WTC11 (cell line): ENCODE measurements around the gene NSD1. TPM values are rescaled to one million over a fixed set of nuclear protein-coding genes. Genes with fewer than 3 reads are reported as not detected.

Source experiments
- ATAC-seq: fragments of 200-7000 bp; cut with Tn5 transposase; 2 replicates; pipeline ENCODE4 v1.10.0; 2021; ENCODE audit warnings: mild to moderate bottlenecking, moderate library complexity
- CTCF ChIA-PET: fragments of 300-600 bp; sonication (Branson Sonifier 250); formaldehyde crosslinking; loops from one replicate; lab custom pipeline; 2021; ENCODE audit warnings: antibody characterized with exemption; lab: Charles Lee
- POLR2A ChIA-PET: fragments of 350-600 bp; sonication (Branson Sonifier 250); formaldehyde crosslinking; loops from one replicate; lab custom pipeline; 2021; ENCODE audit warnings: antibody characterized with exemption; lab: Charles Lee
- DNase-seq: peaks from one replicate; pipeline ENCODE4 v3.0.0; 2021; ENCODE audit warnings: low spot score
- H3K27ac Mint-ChIP-seq: 2 replicates; pipeline ENCODE4 v1.8.0; 2021; ENCODE audit warnings: mixed read lengths
- H3K27me3 Mint-ChIP-seq: 2 replicates; pipeline ENCODE4 v1.8.0; 2021; ENCODE audit warnings: low read depth, mild to moderate bottlenecking, moderate library complexity, mixed read lengths
- H3K36me3 Mint-ChIP-seq: 2 replicates; pipeline ENCODE4 v1.8.0; 2021; ENCODE audit warnings: mixed read lengths
- H3K4me1 Mint-ChIP-seq: 2 replicates; pipeline ENCODE4 v1.8.0; 2022; ENCODE audit warnings: mixed read lengths
- H3K4me3 Mint-ChIP-seq: 2 replicates; pipeline ENCODE4 v1.8.0; 2021; ENCODE audit warnings: mild to moderate bottlenecking, moderate library complexity, mixed read lengths
- H3K9me3 Mint-ChIP-seq: 2 replicates; pipeline ENCODE4 v1.8.0; 2021; ENCODE audit warnings: mixed read lengths
- CREM ChIP-seq: sonication (generic); formaldehyde crosslinking; IDR thresholded peaks from 2 replicates; pipeline ENCODE4 v1.8.1; 2022; ENCODE audit warnings: mild to moderate bottlenecking, missing genetic modification reagents, moderate library complexity
- GRHL2 ChIP-seq: fragments of 250-450 bp; sonication (Bioruptor Pico); IDR thresholded peaks from 2 replicates; pipeline ENCODE4 v1.8.0; 2022; ENCODE audit warnings: mild to moderate bottlenecking, moderate library complexity; ENCODE audit not compliant: insufficient replicate concordance, severe bottlenecking
- JUN ChIP-seq: sonication (generic); formaldehyde crosslinking; IDR thresholded peaks from 2 replicates; pipeline ENCODE4 v1.8.0; 2023; ENCODE audit warnings: mild to moderate bottlenecking, missing genetic modification reagents
- KAT7 ChIP-seq: sonication (generic); formaldehyde crosslinking; IDR thresholded peaks from 2 replicates; pipeline ENCODE4 v1.8.1; 2023; ENCODE audit warnings: missing genetic modification reagents, mild to moderate bottlenecking, borderline replicate concordance
- MYBL2 ChIP-seq: sonication (generic); formaldehyde crosslinking; IDR thresholded peaks from 2 replicates; pipeline ENCODE4 v1.8.1; 2023; ENCODE audit warnings: mild to moderate bottlenecking, moderate library complexity, missing genetic modification reagents
- NFATC4 ChIP-seq: fragments of 250-450 bp; sonication (Bioruptor Pico); IDR thresholded peaks from 2 replicates; pipeline ENCODE4 v1.9.0; 2021; ENCODE audit warnings: mild to moderate bottlenecking
- NFYB ChIP-seq: sonication (generic); formaldehyde crosslinking; conservative IDR thresholded peaks from 2 replicates; pipeline ENCODE4 v1.8.0; 2022; ENCODE audit warnings: low read depth, missing genetic modification reagents
- SMAD3 ChIP-seq: sonication (generic); formaldehyde crosslinking; IDR thresholded peaks from 2 replicates; pipeline ENCODE4 v1.8.0; 2022; ENCODE audit warnings: missing genetic modification reagents, mild to moderate bottlenecking, borderline replicate concordance
- SP1 ChIP-seq: sonication (generic); formaldehyde crosslinking; conservative IDR thresholded peaks from 2 replicates; pipeline ENCODE4 v1.8.1; 2022; ENCODE audit warnings: missing genetic modification reagents
- TCF7 ChIP-seq: sonication (generic); formaldehyde crosslinking; IDR thresholded peaks from 2 replicates; pipeline ENCODE4 v1.8.0; 2022; ENCODE audit warnings: mild to moderate bottlenecking, low read depth, missing genetic modification reagents, moderate library complexity
- ZNF219 ChIP-seq: sonication (generic); formaldehyde crosslinking; IDR thresholded peaks from 2 replicates; pipeline ENCODE4 v1.8.0; 2023; ENCODE audit warnings: missing genetic modification reagents, mild to moderate bottlenecking, borderline replicate concordance
- total RNA-seq: library from RNA; stranded (reverse); gene quantifications from 3 replicates; pipeline ENCODE4 v1.2.3, GENCODE V29; 2021
- TF ChIP-seq, protein P1 (sequence below): sonication (generic); formaldehyde crosslinking; IDR thresholded peaks from 2 replicates; pipeline ENCODE4 v1.8.0; 2023; ENCODE audit warnings: mild to moderate bottlenecking, missing genetic modification reagents
- TF ChIP-seq, protein P2 (sequence below): sonication (generic); formaldehyde crosslinking; conservative IDR thresholded peaks from 2 replicates; pipeline ENCODE4 v1.8.1; 2023; ENCODE audit warnings: mild to moderate bottlenecking, low read depth, missing genetic modification reagents, moderate library complexity
- TF ChIP-seq, protein P3 (sequence below): sonication (generic); formaldehyde crosslinking; IDR thresholded peaks from 2 replicates; pipeline ENCODE4 v1.8.1; 2023; ENCODE audit warnings: mild to moderate bottlenecking, missing genetic modification reagents
- TF ChIP-seq, protein P4 (sequence below): fragments of 200-600 bp; IDR thresholded peaks from 2 replicates; pipeline ENCODE4 v1.8.0; 2022; ENCODE audit warnings: antibody characterized with exemption
- TF ChIP-seq, protein P5 (sequence below): sonication (generic); formaldehyde crosslinking; IDR thresholded peaks from 2 replicates; pipeline ENCODE4 v1.8.1; 2022; ENCODE audit warnings: low read depth, missing genetic modification reagents, borderline replicate concordance
- TF ChIP-seq, protein P6 (sequence below): sonication (generic); formaldehyde crosslinking; IDR thresholded peaks from 2 replicates; pipeline ENCODE4 v1.8.1; 2022; ENCODE audit warnings: mild to moderate bottlenecking, moderate library complexity, missing genetic modification reagents

NSD1 gene
- total RNA-seq, 1 experiment from 2014 or later = 148 TPM

DNA sequence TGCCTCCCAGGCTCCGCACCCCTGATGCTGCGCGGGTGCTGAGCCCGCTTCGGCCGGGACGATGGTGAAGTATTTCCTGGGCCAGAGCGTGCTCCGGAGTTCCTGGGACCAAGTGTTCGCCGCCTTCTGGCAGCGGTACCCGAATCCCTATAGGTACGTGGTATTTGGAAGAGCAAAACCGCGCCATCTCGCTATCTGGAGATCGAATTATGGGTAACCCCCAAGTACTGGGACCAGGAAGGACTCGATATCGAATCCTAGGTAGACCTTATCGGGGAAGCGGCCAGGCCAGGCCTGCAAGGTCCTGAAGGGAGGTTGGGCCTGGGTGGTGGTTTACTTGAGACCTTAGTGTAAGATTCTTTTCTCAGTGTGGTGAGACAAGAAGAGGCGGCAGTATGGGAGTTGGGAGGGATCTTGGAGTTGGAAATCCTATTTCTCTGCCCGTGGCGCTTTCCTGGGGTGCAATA lies 170.4 kb downstream of the NSD1 start:
- peak overlapping the region; percentile 82 for H3K27ac Mint-ChIP-seq
- H3K36me3 Mint-ChIP-seq = peaks cover 29% of the 10 kb centered on the region
- ChIA-PET POLR2A (interaction anchor here (1.2 kb wide), 1 partner anchor 8 kb away, joined by 6 read pairs; no protein-coding TSS in a partner anchor), CTCF (interaction anchor here (1.0 to 2.2 kb wide), 5 partner anchors 14 to 192 kb away, joined by 3 to 7 read pairs (median 5); no protein-coding TSS in a partner anchor)
- no peaks in the 10 kb centered on the region for H3K27me3 Mint-ChIP-seq
- TF ChIP-seq, protein P1, sequence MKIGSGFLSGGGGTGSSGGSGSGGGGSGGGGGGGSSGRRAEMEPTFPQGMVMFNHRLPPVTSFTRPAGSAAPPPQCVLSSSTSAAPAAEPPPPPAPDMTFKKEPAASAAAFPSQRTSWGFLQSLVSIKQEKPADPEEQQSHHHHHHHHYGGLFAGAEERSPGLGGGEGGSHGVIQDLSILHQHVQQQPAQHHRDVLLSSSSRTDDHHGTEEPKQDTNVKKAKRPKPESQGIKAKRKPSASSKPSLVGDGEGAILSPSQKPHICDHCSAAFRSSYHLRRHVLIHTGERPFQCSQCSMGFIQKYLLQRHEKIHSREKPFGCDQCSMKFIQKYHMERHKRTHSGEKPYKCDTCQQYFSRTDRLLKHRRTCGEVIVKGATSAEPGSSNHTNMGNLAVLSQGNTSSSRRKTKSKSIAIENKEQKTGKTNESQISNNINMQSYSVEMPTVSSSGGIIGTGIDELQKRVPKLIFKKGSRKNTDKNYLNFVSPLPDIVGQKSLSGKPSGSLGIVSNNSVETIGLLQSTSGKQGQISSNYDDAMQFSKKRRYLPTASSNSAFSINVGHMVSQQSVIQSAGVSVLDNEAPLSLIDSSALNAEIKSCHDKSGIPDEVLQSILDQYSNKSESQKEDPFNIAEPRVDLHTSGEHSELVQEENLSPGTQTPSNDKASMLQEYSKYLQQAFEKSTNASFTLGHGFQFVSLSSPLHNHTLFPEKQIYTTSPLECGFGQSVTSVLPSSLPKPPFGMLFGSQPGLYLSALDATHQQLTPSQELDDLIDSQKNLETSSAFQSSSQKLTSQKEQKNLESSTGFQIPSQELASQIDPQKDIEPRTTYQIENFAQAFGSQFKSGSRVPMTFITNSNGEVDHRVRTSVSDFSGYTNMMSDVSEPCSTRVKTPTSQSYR (CRISPR knock-in tag) = no peak
- TF ChIP-seq CREM (CRISPR knock-in tag) (0 out of 2 replicates have a peak, but pooled peaks have one; percentile 11), NFYB (CRISPR knock-in tag) (no peak), JUN (0 out of 2 replicates have a peak, but pooled peaks have one; percentile 77)
- ATAC-seq (no peak), DNase-seq (no peak)
- peak overlapping the region; percentile 93 for H3K4me3 Mint-ChIP-seq
- H3K9me3 Mint-ChIP-seq = no peaks in the 10 kb centered on the region
- H3K4me1 Mint-ChIP-seq = peaks cover 34% of the 10 kb centered on the region

DNA sequence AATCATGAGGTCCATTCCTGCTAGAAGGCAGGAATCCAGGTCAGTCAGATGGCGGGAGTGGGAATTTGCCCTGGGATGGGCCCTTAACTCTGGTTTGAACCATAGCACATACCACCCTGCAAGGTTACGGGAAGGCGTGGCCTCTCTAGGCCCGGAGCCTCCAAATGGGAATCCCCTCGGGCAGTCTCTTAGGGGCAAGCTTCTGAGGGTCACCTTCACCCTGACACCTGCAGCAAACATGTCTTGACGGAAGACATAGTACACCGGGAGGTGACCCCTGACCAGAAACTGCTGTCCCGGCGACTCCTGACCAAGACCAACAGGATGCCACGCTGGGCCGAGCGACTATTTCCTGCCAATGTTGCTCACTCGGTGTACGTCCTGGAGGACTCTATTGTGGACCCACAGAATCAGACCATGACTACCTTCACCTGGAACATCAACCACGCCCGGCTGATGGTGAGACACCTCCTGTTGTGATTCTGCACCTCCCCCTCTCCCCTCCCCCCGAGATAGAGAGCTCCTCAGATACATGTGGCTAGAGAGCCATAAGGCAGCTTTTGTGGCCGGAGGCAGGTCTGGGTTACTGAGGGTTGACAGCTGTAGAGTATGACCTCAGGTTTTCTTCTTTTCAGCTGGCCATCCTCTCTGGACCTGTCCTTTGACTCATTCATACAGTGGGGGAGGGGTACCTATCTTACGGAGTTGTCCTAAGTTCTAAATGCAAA lies 171.0 kb downstream of the NSD1 start:
- Mint-ChIP-seq H3K27ac (peak overlapping the region; percentile 82), H3K27me3 (no peaks in the 10 kb centered on the region), H3K4me3 (peak overlapping the region; percentile 93), H3K9me3 (no peaks in the 10 kb centered on the region), H3K4me1 (peaks cover 28% of the 10 kb centered on the region), H3K36me3 (peaks cover 29% of the 10 kb centered on the region)
- ATAC-seq = no peak
- CTCF ChIA-PET = interaction anchor here (0.6 kb wide), 1 partner anchor 66 kb away, joined by 6 read pairs; no protein-coding TSS in a partner anchor
- POLR2A ChIA-PET = interaction anchor here (0.6 kb wide), 2 partner anchors 220 to 491 kb away, joined by 4 read pairs; no protein-coding TSS in a partner anchor
- DNase-seq = no peak
- TF ChIP-seq, protein P2, sequence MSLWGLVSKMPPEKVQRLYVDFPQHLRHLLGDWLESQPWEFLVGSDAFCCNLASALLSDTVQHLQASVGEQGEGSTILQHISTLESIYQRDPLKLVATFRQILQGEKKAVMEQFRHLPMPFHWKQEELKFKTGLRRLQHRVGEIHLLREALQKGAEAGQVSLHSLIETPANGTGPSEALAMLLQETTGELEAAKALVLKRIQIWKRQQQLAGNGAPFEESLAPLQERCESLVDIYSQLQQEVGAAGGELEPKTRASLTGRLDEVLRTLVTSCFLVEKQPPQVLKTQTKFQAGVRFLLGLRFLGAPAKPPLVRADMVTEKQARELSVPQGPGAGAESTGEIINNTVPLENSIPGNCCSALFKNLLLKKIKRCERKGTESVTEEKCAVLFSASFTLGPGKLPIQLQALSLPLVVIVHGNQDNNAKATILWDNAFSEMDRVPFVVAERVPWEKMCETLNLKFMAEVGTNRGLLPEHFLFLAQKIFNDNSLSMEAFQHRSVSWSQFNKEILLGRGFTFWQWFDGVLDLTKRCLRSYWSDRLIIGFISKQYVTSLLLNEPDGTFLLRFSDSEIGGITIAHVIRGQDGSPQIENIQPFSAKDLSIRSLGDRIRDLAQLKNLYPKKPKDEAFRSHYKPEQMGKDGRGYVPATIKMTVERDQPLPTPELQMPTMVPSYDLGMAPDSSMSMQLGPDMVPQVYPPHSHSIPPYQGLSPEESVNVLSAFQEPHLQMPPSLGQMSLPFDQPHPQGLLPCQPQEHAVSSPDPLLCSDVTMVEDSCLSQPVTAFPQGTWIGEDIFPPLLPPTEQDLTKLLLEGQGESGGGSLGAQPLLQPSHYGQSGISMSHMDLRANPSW = no peak
- TF ChIP-seq MYBL2 (CRISPR knock-in tag) = no peak
- TF ChIP-seq GRHL2 (CRISPR knock-in tag) = no peak
- TF ChIP-seq, protein P3, sequence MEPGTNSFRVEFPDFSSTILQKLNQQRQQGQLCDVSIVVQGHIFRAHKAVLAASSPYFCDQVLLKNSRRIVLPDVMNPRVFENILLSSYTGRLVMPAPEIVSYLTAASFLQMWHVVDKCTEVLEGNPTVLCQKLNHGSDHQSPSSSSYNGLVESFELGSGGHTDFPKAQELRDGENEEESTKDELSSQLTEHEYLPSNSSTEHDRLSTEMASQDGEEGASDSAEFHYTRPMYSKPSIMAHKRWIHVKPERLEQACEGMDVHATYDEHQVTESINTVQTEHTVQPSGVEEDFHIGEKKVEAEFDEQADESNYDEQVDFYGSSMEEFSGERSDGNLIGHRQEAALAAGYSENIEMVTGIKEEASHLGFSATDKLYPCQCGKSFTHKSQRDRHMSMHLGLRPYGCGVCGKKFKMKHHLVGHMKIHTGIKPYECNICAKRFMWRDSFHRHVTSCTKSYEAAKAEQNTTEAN (CRISPR knock-in tag) = no peak
- TF ChIP-seq, protein P4, sequence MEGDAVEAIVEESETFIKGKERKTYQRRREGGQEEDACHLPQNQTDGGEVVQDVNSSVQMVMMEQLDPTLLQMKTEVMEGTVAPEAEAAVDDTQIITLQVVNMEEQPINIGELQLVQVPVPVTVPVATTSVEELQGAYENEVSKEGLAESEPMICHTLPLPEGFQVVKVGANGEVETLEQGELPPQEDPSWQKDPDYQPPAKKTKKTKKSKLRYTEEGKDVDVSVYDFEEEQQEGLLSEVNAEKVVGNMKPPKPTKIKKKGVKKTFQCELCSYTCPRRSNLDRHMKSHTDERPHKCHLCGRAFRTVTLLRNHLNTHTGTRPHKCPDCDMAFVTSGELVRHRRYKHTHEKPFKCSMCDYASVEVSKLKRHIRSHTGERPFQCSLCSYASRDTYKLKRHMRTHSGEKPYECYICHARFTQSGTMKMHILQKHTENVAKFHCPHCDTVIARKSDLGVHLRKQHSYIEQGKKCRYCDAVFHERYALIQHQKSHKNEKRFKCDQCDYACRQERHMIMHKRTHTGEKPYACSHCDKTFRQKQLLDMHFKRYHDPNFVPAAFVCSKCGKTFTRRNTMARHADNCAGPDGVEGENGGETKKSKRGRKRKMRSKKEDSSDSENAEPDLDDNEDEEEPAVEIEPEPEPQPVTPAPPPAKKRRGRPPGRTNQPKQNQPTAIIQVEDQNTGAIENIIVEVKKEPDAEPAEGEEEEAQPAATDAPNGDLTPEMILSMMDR = no peak
- no peak for TF ChIP-seq KAT7
- no peak for TF ChIP-seq ZNF219 (CRISPR knock-in tag)
- TF ChIP-seq, protein P5, sequence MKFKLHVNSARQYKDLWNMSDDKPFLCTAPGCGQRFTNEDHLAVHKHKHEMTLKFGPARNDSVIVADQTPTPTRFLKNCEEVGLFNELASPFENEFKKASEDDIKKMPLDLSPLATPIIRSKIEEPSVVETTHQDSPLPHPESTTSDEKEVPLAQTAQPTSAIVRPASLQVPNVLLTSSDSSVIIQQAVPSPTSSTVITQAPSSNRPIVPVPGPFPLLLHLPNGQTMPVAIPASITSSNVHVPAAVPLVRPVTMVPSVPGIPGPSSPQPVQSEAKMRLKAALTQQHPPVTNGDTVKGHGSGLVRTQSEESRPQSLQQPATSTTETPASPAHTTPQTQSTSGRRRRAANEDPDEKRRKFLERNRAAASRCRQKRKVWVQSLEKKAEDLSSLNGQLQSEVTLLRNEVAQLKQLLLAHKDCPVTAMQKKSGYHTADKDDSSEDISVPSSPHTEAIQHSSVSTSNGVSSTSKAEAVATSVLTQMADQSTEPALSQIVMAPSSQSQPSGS (CRISPR knock-in tag) = no peak
- no peak for TF ChIP-seq TCF7 (CRISPR knock-in tag)
- TF ChIP-seq SMAD3 = no peak
- TF ChIP-seq, protein P1 (CRISPR knock-in tag) = no peak
- TF ChIP-seq SP1 = no peak
- TF ChIP-seq, protein P6, sequence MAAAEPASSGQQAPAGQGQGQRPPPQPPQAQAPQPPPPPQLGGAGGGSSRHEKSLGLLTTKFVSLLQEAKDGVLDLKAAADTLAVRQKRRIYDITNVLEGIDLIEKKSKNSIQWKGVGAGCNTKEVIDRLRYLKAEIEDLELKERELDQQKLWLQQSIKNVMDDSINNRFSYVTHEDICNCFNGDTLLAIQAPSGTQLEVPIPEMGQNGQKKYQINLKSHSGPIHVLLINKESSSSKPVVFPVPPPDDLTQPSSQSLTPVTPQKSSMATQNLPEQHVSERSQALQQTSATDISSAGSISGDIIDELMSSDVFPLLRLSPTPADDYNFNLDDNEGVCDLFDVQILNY (CRISPR knock-in tag) = no peak
- no peak for TF ChIP-seq NFATC4 (CRISPR knock-in tag)
